OCI-LY7 (cell line): ENCODE data around the gene NDUFS3. TPM values are rescaled to one million over a fixed set of nuclear protein-coding genes. Genes with fewer than 3 reads are reported as not detected.

ENCODE experiments used
- BruUV-seq: library from RNA; stranded (reverse); fragments of 400-500 nt; replicated peaks from 2 replicates; lab custom pipeline; 2021; lab: Mats Ljungman, UMichigan
- CTCF ChIA-PET: fragments of 300-600 bp; sonication (Branson Sonifier 250); formaldehyde crosslinking; loops from one replicate; lab custom pipeline; 2022; ENCODE audit warnings: antibody characterized with exemption; ENCODE audit not compliant: unreplicated experiment; lab: Charles Lee
- POLR2A ChIA-PET: fragments of 300-600 bp; sonication (Branson Sonifier 250); formaldehyde crosslinking; loops from one replicate; lab custom pipeline; 2022; ENCODE audit warnings: antibody characterized with exemption; lab: Charles Lee
- DNase-seq: peaks from one replicate; pipeline ENCODE4 v3.0.0-alpha.2; 2015; ENCODE audit warnings: low spot score
- H2AFZ ChIP-seq: fragments of 200-600 bp; sonication (generic), shearing (Covaris generic); 2 replicates; pipeline ENCODE4 v1.6.1; 2014; ENCODE audit warnings: mild to moderate bottlenecking, antibody characterized with exemption, low read length, moderate library complexity
- H3K27ac ChIP-seq: fragments of 200-600 bp; sonication (generic); 2 replicates; pipeline ENCODE4 v1.5.1; 2014; ENCODE audit warnings: mixed run types, low read depth, mild to moderate bottlenecking, moderate library complexity, low read length, inconsistent platforms; ENCODE audit not compliant: poor library complexity, severe bottlenecking
- H3K36me3 ChIP-seq: fragments of 200-600 bp; sonication (generic); 2 replicates; pipeline ENCODE4 v1.6.1; 2014; ENCODE audit warnings: mild to moderate bottlenecking, antibody characterized with exemption, low read length, moderate library complexity, mixed read lengths; ENCODE audit not compliant: insufficient read depth
- H3K4me1 ChIP-seq: fragments of 200-600 bp; sonication (generic); 2 replicates; pipeline ENCODE4 v1.5.1; 2014; ENCODE audit warnings: mild to moderate bottlenecking, low read length; ENCODE audit not compliant: insufficient read depth, poor library complexity, severe bottlenecking
- H3K4me2 ChIP-seq: fragments of 200-600 bp; sonication (generic); 2 replicates; pipeline ENCODE4 v1.6.1; 2014; ENCODE audit warnings: mild to moderate bottlenecking, low read length
- H3K4me3 ChIP-seq: fragments of 200-600 bp; sonication (generic); 2 replicates; pipeline ENCODE4 v1.5.1; 2014; ENCODE audit warnings: mild to moderate bottlenecking, low read depth, low read length; ENCODE audit not compliant: poor library complexity, severe bottlenecking
- H3K79me2 ChIP-seq: fragments of 200-600 bp; sonication (generic); 2 replicates; pipeline ENCODE4 v1.6.1; 2016; ENCODE audit warnings: low read depth, mild to moderate bottlenecking, low read length, moderate library complexity, mixed read lengths; ENCODE audit not compliant: insufficient read depth
- H3K9me2 ChIP-seq: fragments of 200-600 bp; sonication (generic); 2 replicates; pipeline ENCODE4 v1.6.1; 2016; ENCODE audit warnings: mild to moderate bottlenecking, low read length, mixed read lengths; ENCODE audit not compliant: insufficient read depth
- H3K9me3 ChIP-seq: fragments of 200-600 bp; sonication (generic); 2 replicates; pipeline ENCODE4 v1.6.1; 2014; ENCODE audit warnings: mild to moderate bottlenecking, mixed run types, low read length, mixed read lengths
- H4K20me1 ChIP-seq: fragments of 200-600 bp; sonication (generic); 2 replicates; pipeline ENCODE4 v1.6.1; 2014; ENCODE audit warnings: mild to moderate bottlenecking, antibody characterized with exemption, low read length, moderate library complexity, mixed read lengths; ENCODE audit not compliant: insufficient read depth
- EZH2phosphoT487 ChIP-seq: fragments of 200-600 bp; sonication (generic); IDR thresholded peaks from 2 replicates; pipeline ENCODE4 v1.6.1; 2018; ENCODE audit warnings: low read depth, borderline replicate concordance, mild to moderate bottlenecking, mixed run types, antibody characterized with exemption, low read length, moderate library complexity, mixed read lengths
- intact Hi-C: fragments of 100-400 bp; cut with micrococcal nuclease; formaldehyde crosslinking; loops from one replicate; pipeline ENCODE4 v1.10.0; 2022; ENCODE audit not compliant: unreplicated experiment
- total RNA-seq, 2 experiments: library from RNA; depleted of rRNA in 1 of 2; stranded (reverse); fragments of >200 nt in 1 of 2; shearing (Covaris generic) in 1 of 2; gene quantifications; 2 replicates each; pipeline ENCODE4 v1.2.3, GENCODE V29; 2014 to 2022
- TF ChIP-seq, protein P1 (sequence below): fragments of 200-600 bp; sonication (generic); conservative IDR thresholded peaks from 2 replicates; pipeline ENCODE4 v1.5.1; 2014; ENCODE audit warnings: mild to moderate bottlenecking, antibody characterized with exemption, low read length, moderate library complexity, mixed read lengths

NDUFS3 gene
- total RNA-seq, 2 experiments from 2014 or later, result 73.9 to 135 TPM

DNA sequence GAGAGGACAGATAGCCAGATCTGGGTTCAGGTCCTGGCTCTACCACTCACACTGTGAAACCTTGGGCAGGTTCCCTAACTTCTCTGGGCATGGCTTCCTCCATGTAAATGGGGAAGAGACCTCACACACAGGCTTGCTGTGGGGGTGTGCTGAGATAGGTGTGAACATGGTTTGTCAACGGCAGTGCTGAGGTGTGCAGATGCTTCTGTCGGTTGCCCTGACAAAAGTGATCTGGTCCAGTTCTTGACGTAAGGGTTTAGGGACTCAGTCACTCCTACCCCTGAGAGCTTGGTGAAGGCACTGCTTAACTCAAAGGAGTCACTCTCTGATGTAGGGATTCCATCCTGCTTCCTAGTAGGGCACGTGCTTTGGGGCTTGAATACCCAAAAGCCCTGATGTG lies 13.4 kb downstream of the NDUFS3 start:
- Histone ChIP-seq H4K20me1 (no peaks in the 10 kb centered on the region), H3K4me1 (peaks cover 6% of the 10 kb centered on the region), H3K36me3 (no peaks in the 10 kb centered on the region), H3K4me2 (no peak overlapping the region), H3K4me3 (no peak overlapping the region), H3K9me3 (no peaks in the 10 kb centered on the region), H3K79me2 (no peaks in the 10 kb centered on the region), H2AFZ (no peak overlapping the region), H3K9me2 (no peaks in the 10 kb centered on the region), H3K27ac (no peak overlapping the region)
- CTCF ChIA-PET, result no interaction called here
- TF ChIP-seq, protein P1, sequence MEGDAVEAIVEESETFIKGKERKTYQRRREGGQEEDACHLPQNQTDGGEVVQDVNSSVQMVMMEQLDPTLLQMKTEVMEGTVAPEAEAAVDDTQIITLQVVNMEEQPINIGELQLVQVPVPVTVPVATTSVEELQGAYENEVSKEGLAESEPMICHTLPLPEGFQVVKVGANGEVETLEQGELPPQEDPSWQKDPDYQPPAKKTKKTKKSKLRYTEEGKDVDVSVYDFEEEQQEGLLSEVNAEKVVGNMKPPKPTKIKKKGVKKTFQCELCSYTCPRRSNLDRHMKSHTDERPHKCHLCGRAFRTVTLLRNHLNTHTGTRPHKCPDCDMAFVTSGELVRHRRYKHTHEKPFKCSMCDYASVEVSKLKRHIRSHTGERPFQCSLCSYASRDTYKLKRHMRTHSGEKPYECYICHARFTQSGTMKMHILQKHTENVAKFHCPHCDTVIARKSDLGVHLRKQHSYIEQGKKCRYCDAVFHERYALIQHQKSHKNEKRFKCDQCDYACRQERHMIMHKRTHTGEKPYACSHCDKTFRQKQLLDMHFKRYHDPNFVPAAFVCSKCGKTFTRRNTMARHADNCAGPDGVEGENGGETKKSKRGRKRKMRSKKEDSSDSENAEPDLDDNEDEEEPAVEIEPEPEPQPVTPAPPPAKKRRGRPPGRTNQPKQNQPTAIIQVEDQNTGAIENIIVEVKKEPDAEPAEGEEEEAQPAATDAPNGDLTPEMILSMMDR, result no peak
- TF ChIP-seq EZH2phosphoT487, result no peak
- DNase-seq, result no peak
- BruUV-seq, result no TSS peak
- intact Hi-C loops, result no loop called here
- POLR2A ChIA-PET, result interaction anchor here (1.0 to 1.3 kb wide), 3 partner anchors 8 to 37 kb away, joined by 3 to 13 read pairs (median 4); partner anchors contain the start of genes KBTBD4 and NDUFS3

DNA sequence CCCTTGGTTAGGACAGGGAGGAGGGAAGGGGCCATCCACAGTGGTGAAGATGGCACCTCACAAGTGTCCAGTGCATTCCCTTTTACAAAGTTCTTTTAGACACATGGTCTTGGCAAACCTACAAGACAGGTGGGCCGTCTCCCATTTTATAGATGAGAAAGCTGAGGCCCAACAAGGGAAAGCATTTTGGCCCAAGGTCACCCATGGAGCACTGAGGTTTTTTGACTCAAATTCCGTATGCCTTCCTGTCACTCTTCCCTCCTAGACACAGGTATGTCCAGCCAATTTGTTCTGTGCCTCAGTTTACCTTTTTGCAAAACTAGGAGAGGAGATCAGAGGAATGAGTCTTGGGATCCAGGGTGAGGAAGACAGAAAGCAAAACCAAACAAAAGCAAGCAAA lies 14.1 kb downstream of the NDUFS3 start:
- TF ChIP-seq EZH2phosphoT487, result no peak
- TF ChIP-seq, protein P1, result no peak
- Histone ChIP-seq H3K9me2 (no peaks in the 10 kb centered on the region), H3K4me3 (no peak overlapping the region), H3K4me1 (peaks cover 6% of the 10 kb centered on the region), H3K36me3 (no peaks in the 10 kb centered on the region), H4K20me1 (no peaks in the 10 kb centered on the region), H2AFZ (no peak overlapping the region), H3K79me2 (no peaks in the 10 kb centered on the region), H3K4me2 (no peak overlapping the region), H3K27ac (no peak overlapping the region), H3K9me3 (no peaks in the 10 kb centered on the region)
- ChIA-PET POLR2A (interaction anchor here (0.6 to 1.0 kb wide), 3 partner anchors 36 to 472 kb away, joined by 3 to 4 read pairs (median 3); no protein-coding TSS in a partner anchor), CTCF (no interaction called here)
- DNase-seq, result no peak
- BruUV-seq, result no TSS peak
- intact Hi-C loops, result no loop called here

DNA sequence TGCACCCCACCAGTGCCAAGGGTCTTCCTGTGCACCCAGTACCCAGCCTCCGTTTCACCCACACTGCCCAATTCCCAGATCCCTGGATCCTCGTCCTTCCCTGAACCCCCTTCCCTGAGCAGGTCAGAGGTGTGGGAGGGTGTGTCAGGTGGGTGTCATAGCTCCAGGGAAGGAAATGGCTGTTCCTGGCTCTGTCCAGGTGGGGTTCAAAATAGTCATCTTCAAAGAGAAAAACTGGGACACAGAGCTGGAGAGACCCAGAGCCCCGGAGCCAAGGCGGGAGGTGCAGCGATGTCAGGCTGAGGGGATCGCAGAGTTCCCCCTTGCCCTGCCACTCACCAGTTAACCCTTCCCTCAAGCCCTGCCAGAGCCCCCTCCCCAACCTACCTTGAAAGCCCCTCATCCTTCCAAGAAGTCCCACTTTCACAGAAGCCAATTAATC lies 14.6 kb downstream of the NDUFS3 start:
- Histone ChIP-seq H3K9me2 (no peaks in the 10 kb centered on the region), H3K27ac (no peak overlapping the region), H4K20me1 (no peaks in the 10 kb centered on the region), H3K9me3 (no peaks in the 10 kb centered on the region), H3K79me2 (no peaks in the 10 kb centered on the region), H3K36me3 (no peaks in the 10 kb centered on the region), H3K4me2 (no peak overlapping the region), H3K4me3 (no peak overlapping the region), H3K4me1 (peaks cover 6% of the 10 kb centered on the region), H2AFZ (no peak overlapping the region)
- POLR2A ChIA-PET, result interaction anchor here (0.6 kb wide), 2 partner anchors 37 to 343 kb away, joined by 3 read pairs; no protein-coding TSS in a partner anchor
- TF ChIP-seq EZH2phosphoT487, result no peak
- TF ChIP-seq, protein P1, result no peak
- no peak for DNase-seq
- intact Hi-C loops, result no loop called here
- BruUV-seq, result no TSS peak
- CTCF ChIA-PET, result no interaction called here
